IMR-90 (cell line): ENCODE data around the gene SPATS2L.

Source experiments
- NFE2L2 ChIP-seq: fragments of 150-350 bp; IDR thresholded peaks from 2 replicates; pipeline ENCODE4 v1.6.1; 2016; ENCODE audit warnings: low read depth, mild to moderate bottlenecking, low read length
- RFX5 ChIP-seq: IDR thresholded peaks from 2 replicates; pipeline ENCODE4 v1.8.0; 2012; ENCODE audit warnings: low read depth, mild to moderate bottlenecking, low read length, moderate library complexity
- TF ChIP-seq, protein P1 (sequence below): conservative IDR thresholded peaks from 2 replicates; pipeline ENCODE4 v1.5.1; 2012; ENCODE audit warnings: mild to moderate bottlenecking, low read depth, low read length, improper control_type of control experiment

DNA sequence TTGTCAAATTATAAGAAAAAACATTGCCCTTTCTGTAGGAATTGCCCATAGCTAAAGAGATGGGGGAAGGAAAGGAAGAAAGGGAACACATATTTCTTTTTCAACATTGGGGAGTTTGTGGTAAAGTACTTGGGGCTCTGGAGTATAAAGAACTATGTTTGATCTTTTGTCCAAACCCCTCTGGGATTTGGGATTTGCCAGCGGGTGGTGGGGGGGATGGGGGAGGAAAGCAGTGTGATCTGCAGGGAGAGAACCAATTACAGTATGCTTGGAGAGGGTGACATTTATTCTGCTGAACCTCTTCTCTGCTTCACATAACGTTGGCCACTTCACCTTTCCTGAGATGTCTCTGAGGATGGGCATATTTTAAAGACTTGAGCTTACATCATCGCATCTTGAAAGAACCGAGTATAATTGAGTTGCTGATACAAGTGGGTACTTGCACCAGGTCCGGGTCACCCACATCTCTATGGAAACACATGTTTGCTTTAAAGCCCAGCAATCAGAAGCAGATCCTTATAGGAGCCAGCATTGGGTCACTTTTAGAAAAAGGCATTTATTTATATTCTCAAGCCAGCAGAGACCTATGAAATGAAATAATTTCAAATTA is 73.1 kb downstream of the SPATS2L start:
- TF ChIP-seq, protein P1, sequence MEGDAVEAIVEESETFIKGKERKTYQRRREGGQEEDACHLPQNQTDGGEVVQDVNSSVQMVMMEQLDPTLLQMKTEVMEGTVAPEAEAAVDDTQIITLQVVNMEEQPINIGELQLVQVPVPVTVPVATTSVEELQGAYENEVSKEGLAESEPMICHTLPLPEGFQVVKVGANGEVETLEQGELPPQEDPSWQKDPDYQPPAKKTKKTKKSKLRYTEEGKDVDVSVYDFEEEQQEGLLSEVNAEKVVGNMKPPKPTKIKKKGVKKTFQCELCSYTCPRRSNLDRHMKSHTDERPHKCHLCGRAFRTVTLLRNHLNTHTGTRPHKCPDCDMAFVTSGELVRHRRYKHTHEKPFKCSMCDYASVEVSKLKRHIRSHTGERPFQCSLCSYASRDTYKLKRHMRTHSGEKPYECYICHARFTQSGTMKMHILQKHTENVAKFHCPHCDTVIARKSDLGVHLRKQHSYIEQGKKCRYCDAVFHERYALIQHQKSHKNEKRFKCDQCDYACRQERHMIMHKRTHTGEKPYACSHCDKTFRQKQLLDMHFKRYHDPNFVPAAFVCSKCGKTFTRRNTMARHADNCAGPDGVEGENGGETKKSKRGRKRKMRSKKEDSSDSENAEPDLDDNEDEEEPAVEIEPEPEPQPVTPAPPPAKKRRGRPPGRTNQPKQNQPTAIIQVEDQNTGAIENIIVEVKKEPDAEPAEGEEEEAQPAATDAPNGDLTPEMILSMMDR = no peak
- no peak for TF ChIP-seq NFE2L2
- TF ChIP-seq RFX5 = no peak
